GM23248 (cell line): Measurements from ENCODE around the gene MTNR1A.

Experiments used
- EZH2 ChIP-seq: fragments of 200-600 bp; sonication (generic); IDR thresholded peaks from 2 replicates; pipeline ENCODE4 v1.6.1; 2018; ENCODE audit warnings: antibody characterized with exemption, mild to moderate bottlenecking; ENCODE audit not compliant: insufficient read depth, poor library complexity, severe bottlenecking
- EZH2phosphoT487 ChIP-seq: fragments of 200-600 bp; sonication (generic); IDR thresholded peaks from 2 replicates; pipeline ENCODE4 v1.6.1; 2018; ENCODE audit warnings: antibody characterized with exemption, moderate library complexity, mild to moderate bottlenecking, low read depth; ENCODE audit not compliant: insufficient read depth

- no peak for TF ChIP-seq EZH2phosphoT487
- TF ChIP-seq EZH2: no peak
Measured at GRCh38 chr4:186545436-186545835, 9.9 kb downstream of the MTNR1A start.
